ENCODE measurements around the gene CREB3L4. TPM values are rescaled to one million over a fixed set of nuclear protein-coding genes. Genes with fewer than 3 reads are reported as not detected.

The CREB3L4 gene
- total and polyA plus RNA-seq, 2 of the 13 experiments (the other 11 are each of a cell fraction or from before 2014, with no cell fraction given): 9.9 to 18.7 TPM

GRCh38 chr1:153995202-153995601 lies 27.5 kb downstream of the CREB3L4 start (continued):
- TF ChIP-seq MTERF4 (CRISPR knock-in tag; IDR thresholded peaks at IDR 0.05): no peak
- TF ChIP-seq ZNF253 (CRISPR knock-in tag; IDR thresholded peaks at IDR 0.05; ENCODE audit: borderline replicate concordance): no peak
- no peak for TF ChIP-seq GPBP1L1 (CRISPR knock-in tag; IDR thresholded peaks at IDR 0.05)
- TF ChIP-seq ZNF414 (CRISPR knock-in tag; IDR thresholded peaks at IDR 0.05): no peak
- no peak for TF ChIP-seq SYNCRIP (IDR thresholded peaks at IDR 0.05; ENCODE audit: insufficient read depth, low read depth, low read length)
- no peak for TF ChIP-seq TAF15 (IDR thresholded peaks at IDR 0.05; ENCODE audit: low read depth, low read length, poor library complexity, severe bottlenecking)
- no peak for TF ChIP-seq RXRB (CRISPR knock-in tag; IDR thresholded peaks at IDR 0.05; ENCODE audit: borderline replicate concordance)
- no peak for TF ChIP-seq ZNF292 (CRISPR knock-in tag; IDR thresholded peaks at IDR 0.05; ENCODE audit: borderline replicate concordance, low read depth)
- no peak for TF ChIP-seq ZNF124 (CRISPR knock-in tag; IDR thresholded peaks at IDR 0.05)
- TF ChIP-seq STAG1 (CRISPR knock-in tag; IDR thresholded peaks at IDR 0.05): no peak
- TF ChIP-seq ZFX (CRISPR knock-in tag; IDR thresholded peaks at IDR 0.05; ENCODE audit: low read depth): no peak
- no peak for TF ChIP-seq ZNF251 (CRISPR knock-in tag; IDR thresholded peaks at IDR 0.05)

Measured in HepG2 (cell line).